ENCODE results near the gene PNPLA7. TPM values are rescaled to one million over a fixed set of nuclear protein-coding genes. Genes with fewer than 3 reads are reported as not detected.
A peak's percentile ranks its signal among the peaks of the same experiment; 100 is the strongest.

Gene PNPLA7
- total and polyA plus RNA-seq, 2 of the 13 experiments (the other 11 are each of a cell fraction or from before 2014, with no cell fraction given): 0.42 to 1.5 TPM

DNA sequence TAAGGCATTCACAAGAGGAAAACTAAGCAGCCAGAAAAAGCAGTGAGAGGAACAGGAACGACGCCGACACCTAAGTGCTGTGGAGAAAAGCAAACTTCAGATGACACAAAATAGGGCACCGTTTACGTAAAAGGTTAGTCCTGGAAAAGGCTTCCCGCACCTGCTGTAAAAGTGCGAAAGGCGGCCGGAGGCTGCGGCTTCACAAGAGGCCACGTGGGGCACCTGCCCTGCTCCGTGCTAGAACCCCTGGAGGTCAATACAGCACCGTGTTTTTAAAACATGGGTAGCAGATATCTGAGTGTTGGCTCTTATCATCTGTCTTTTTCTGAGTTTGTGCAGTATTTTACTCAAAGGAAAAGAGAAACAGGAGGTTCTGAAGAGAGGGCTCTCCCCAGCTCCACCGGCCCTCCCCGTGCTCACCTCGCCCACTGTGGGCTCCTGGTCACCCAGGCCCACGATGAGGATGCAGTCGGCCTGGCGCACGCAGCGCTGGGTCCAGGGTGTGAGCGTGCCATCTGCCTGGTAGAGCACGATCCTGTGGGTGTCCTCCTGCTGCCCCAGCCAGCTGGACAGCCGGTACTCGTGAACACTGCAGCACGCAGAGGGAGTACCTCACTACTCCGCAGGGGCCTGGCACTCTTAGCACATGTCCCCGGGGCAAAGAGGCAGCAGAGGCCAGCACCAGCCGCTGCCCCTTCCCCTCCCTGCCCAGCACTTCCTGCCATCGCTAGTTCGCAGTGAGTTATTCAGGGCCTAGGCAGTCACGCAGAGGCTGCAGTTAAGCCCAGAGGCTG is 70.1 kb downstream of the PNPLA7 start:
- TF ChIP-seq SNAPC2 (CRISPR knock-in tag; IDR thresholded peaks at IDR 0.05) (0 out of 2 replicates have a peak, but pooled peaks have one; percentile 34), ZSCAN20 (CRISPR knock-in tag; IDR thresholded peaks at IDR 0.05; ENCODE audit: borderline replicate concordance) (no peak), MLLT10 (CRISPR knock-in tag; IDR thresholded peaks at IDR 0.05) (no peak), ZNF781 (CRISPR knock-in tag; IDR thresholded peaks at IDR 0.05; ENCODE audit: borderline replicate concordance, not compliant biosample characterization) (no peak), TOPORS (CRISPR knock-in tag; IDR thresholded peaks at IDR 0.05) (peak; percentile 25; the same call in 1 of the 2 replicates)
- TF ChIP-seq, protein P1, sequence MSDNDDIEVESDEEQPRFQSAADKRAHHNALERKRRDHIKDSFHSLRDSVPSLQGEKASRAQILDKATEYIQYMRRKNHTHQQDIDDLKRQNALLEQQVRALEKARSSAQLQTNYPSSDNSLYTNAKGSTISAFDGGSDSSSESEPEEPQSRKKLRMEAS (IDR thresholded peaks at IDR 0.05): peak; percentile 57; the same call in 1 of the 2 replicates
- TF ChIP-seq, protein P2, sequence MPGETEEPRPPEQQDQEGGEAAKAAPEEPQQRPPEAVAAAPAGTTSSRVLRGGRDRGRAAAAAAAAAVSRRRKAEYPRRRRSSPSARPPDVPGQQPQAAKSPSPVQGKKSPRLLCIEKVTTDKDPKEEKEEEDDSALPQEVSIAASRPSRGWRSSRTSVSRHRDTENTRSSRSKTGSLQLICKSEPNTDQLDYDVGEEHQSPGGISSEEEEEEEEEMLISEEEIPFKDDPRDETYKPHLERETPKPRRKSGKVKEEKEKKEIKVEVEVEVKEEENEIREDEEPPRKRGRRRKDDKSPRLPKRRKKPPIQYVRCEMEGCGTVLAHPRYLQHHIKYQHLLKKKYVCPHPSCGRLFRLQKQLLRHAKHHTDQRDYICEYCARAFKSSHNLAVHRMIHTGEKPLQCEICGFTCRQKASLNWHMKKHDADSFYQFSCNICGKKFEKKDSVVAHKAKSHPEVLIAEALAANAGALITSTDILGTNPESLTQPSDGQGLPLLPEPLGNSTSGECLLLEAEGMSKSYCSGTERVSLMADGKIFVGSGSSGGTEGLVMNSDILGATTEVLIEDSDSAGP (CRISPR knock-in tag; IDR thresholded peaks at IDR 0.05; ENCODE audit: borderline replicate concordance): 0 out of 2 replicates have a peak, but pooled peaks have one; percentile 26
- TF ChIP-seq, protein P3, sequence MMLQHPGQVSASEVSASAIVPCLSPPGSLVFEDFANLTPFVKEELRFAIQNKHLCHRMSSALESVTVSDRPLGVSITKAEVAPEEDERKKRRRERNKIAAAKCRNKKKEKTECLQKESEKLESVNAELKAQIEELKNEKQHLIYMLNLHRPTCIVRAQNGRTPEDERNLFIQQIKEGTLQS (CRISPR knock-in tag; IDR thresholded peaks at IDR 0.05): no peak
- TF ChIP-seq, protein P4, sequence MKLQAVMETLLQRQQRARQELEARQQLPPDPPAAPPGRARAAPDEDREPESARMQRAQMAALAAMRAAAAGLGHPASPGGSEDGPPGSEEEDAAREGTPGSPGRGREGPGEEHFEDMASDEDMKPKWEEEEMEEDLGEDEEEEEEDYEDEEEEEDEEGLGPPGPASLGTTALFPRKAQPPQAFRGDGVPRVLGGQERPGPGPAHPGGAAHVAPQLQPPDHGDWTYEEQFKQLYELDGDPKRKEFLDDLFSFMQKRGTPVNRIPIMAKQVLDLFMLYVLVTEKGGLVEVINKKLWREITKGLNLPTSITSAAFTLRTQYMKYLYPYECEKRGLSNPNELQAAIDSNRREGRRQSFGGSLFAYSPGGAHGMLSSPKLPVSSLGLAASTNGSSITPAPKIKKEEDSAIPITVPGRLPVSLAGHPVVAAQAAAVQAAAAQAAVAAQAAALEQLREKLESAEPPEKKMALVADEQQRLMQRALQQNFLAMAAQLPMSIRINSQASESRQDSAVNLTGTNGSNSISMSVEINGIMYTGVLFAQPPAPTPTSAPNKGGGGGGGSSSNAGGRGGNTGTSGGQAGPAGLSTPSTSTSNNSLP (IDR thresholded peaks at IDR 0.05; ENCODE audit: low read depth, low read length): no peak
- TF ChIP-seq, protein P5, sequence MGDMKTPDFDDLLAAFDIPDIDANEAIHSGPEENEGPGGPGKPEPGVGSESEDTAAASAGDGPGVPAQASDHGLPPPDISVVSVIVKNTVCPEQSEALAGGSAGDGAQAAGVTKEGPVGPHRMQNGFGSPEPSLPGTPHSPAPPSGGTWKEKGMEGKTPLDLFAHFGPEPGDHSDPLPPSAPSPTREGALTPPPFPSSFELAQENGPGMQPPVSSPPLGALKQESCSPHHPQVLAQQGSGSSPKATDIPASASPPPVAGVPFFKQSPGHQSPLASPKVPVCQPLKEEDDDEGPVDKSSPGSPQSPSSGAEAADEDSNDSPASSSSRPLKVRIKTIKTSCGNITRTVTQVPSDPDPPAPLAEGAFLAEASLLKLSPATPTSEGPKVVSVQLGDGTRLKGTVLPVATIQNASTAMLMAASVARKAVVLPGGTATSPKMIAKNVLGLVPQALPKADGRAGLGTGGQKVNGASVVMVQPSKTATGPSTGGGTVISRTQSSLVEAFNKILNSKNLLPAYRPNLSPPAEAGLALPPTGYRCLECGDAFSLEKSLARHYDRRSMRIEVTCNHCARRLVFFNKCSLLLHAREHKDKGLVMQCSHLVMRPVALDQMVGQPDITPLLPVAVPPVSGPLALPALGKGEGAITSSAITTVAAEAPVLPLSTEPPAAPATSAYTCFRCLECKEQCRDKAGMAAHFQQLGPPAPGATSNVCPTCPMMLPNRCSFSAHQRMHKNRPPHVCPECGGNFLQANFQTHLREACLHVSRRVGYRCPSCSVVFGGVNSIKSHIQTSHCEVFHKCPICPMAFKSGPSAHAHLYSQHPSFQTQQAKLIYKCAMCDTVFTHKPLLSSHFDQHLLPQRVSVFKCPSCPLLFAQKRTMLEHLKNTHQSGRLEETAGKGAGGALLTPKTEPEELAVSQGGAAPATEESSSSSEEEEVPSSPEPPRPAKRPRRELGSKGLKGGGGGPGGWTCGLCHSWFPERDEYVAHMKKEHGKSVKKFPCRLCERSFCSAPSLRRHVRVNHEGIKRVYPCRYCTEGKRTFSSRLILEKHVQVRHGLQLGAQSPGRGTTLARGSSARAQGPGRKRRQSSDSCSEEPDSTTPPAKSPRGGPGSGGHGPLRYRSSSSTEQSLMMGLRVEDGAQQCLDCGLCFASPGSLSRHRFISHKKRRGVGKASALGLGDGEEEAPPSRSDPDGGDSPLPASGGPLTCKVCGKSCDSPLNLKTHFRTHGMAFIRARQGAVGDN (CRISPR knock-in tag; IDR thresholded peaks at IDR 0.05): peak; percentile 3; the same call in 1 of the 2 replicates
- DNase-seq (ENCODE audit: low spot score) (no peak), ATAC-seq (peak; percentile 51), FAIRE-seq (no peak)
- ChIA-PET CTCF (ENCODE audit: low intra/inter-chr PET ratio, low total read pairs) (no interaction called here), POLR2A (no interaction called here)
- Histone ChIP-seq H3K9me3 (ENCODE audit: low read length) (peaks cover 12% of the 10 kb centered on the region), H3K27me3 (ENCODE audit: control insufficient read depth in 1 of 2, insufficient read depth in 2 of 2, low read length in 2 of 2) (peaks cover 7 to 25% of the 10 kb centered on the region in 2 experiments; a peak in 3 of 5 replicates), H3K79me2 (ENCODE audit: insufficient read depth, low read length) (no peaks in the 10 kb centered on the region), H3K4me3 (replicated peaks in 1 of 3; ENCODE audit: insufficient read depth in 1 of 3, low read depth in 2 of 3, low read length in 3 of 3) (peak overlapping the region in 1 of 3 experiments; percentile 7; a peak in 1 of 6 replicates), H3K27ac (ENCODE audit: extremely low read length, insufficient read depth, low read length) (no peak overlapping the region), H3K36me3 (replicated peaks in 1 of 2; ENCODE audit: control insufficient read depth in 1 of 2, insufficient read depth in 2 of 2, low read length in 2 of 2) (no peaks in the 10 kb centered on the region), H3K9ac (ENCODE audit: insufficient read depth, low read depth, low read length) (no peak overlapping the region), H4K20me1 (ENCODE audit: insufficient read depth, low read length) (no peaks in the 10 kb centered on the region), H2AFZ (ENCODE audit: low read length) (no peak overlapping the region), H3K4me1 (ENCODE audit: insufficient read depth, low read length) (peaks cover 50% of the 10 kb centered on the region), H3K4me2 (ENCODE audit: low read depth, low read length) (peak overlapping the region; percentile 51)
- 55% methylated on average over 21 of the region's 32 CpGs for WGBS (ENCODE audit: low lambda C conversion rate)
- no TSS peak for BruUV-seq (replicated peaks)
- intact Hi-C loops (cut with micrococcal nuclease; ENCODE audit: unreplicated experiment) (no loop called here), in situ Hi-C loops (cut with HindIII; ENCODE audit: extremely low pct_ligation_motif_present, low pct_unique_long_range_greater_than_20kb) (no loop called here)

Measured in HepG2 (cell line).